ENCODE results near the gene PCDH9. TPM values are rescaled to one million over a fixed set of nuclear protein-coding genes. Genes with fewer than 3 reads are reported as not detected.

The PCDH9 gene
- total and polyA plus RNA-seq, 2 experiments from 2014 or later, result 0.31 to 0.52 TPM

- Mint-ChIP-seq H3K4me3 (no peak overlapping the region), H3K27me3 (ENCODE audit: insufficient read depth, low read depth, poor library complexity) (peaks cover 4% of the 10 kb centered on the region), H3K4me1 (no peaks in the 10 kb centered on the region; the same call in 2 of the 3 replicates), H3K36me3 (ENCODE audit: low read depth) (no peaks in the 10 kb centered on the region), H3K9me3 (no peaks in the 10 kb centered on the region), H3K27ac (no peak overlapping the region)
- H3K27ac ChIP-seq (ENCODE audit: low read depth), result no peak overlapping the region
- no peaks in the 10 kb centered on the region for H3F3A ChIP-seq (replicated peaks; ENCODE audit: low read depth)
- no peaks in the 10 kb centered on the region for H3K36me3 ChIP-seq (ENCODE audit: insufficient read depth)
- no peaks in the 10 kb centered on the region for H4K20me1 ChIP-seq (replicated peaks; ENCODE audit: insufficient read depth)
- H3K79me2 ChIP-seq (replicated peaks; ENCODE audit: insufficient read depth), result no peaks in the 10 kb centered on the region
- H3K4me1 ChIP-seq (ENCODE audit: insufficient read depth), result no peaks in the 10 kb centered on the region
- TF ChIP-seq, protein P1, sequence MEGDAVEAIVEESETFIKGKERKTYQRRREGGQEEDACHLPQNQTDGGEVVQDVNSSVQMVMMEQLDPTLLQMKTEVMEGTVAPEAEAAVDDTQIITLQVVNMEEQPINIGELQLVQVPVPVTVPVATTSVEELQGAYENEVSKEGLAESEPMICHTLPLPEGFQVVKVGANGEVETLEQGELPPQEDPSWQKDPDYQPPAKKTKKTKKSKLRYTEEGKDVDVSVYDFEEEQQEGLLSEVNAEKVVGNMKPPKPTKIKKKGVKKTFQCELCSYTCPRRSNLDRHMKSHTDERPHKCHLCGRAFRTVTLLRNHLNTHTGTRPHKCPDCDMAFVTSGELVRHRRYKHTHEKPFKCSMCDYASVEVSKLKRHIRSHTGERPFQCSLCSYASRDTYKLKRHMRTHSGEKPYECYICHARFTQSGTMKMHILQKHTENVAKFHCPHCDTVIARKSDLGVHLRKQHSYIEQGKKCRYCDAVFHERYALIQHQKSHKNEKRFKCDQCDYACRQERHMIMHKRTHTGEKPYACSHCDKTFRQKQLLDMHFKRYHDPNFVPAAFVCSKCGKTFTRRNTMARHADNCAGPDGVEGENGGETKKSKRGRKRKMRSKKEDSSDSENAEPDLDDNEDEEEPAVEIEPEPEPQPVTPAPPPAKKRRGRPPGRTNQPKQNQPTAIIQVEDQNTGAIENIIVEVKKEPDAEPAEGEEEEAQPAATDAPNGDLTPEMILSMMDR (conservative IDR thresholded peaks at IDR 0.05; ENCODE audit: low read depth in 2 of 2), result no peak
- TF ChIP-seq, protein P2, sequence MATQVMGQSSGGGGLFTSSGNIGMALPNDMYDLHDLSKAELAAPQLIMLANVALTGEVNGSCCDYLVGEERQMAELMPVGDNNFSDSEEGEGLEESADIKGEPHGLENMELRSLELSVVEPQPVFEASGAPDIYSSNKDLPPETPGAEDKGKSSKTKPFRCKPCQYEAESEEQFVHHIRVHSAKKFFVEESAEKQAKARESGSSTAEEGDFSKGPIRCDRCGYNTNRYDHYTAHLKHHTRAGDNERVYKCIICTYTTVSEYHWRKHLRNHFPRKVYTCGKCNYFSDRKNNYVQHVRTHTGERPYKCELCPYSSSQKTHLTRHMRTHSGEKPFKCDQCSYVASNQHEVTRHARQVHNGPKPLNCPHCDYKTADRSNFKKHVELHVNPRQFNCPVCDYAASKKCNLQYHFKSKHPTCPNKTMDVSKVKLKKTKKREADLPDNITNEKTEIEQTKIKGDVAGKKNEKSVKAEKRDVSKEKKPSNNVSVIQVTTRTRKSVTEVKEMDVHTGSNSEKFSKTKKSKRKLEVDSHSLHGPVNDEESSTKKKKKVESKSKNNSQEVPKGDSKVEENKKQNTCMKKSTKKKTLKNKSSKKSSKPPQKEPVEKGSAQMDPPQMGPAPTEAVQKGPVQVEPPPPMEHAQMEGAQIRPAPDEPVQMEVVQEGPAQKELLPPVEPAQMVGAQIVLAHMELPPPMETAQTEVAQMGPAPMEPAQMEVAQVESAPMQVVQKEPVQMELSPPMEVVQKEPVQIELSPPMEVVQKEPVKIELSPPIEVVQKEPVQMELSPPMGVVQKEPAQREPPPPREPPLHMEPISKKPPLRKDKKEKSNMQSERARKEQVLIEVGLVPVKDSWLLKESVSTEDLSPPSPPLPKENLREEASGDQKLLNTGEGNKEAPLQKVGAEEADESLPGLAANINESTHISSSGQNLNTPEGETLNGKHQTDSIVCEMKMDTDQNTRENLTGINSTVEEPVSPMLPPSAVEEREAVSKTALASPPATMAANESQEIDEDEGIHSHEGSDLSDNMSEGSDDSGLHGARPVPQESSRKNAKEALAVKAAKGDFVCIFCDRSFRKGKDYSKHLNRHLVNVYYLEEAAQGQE (IDR thresholded peaks at IDR 0.05; ENCODE audit: unreplicated experiment), result no peak
- TF ChIP-seq CREB1 (CRISPR knock-in tag; IDR thresholded peaks at IDR 0.05; ENCODE audit: low read depth), result no peak
- TF ChIP-seq, protein P3, sequence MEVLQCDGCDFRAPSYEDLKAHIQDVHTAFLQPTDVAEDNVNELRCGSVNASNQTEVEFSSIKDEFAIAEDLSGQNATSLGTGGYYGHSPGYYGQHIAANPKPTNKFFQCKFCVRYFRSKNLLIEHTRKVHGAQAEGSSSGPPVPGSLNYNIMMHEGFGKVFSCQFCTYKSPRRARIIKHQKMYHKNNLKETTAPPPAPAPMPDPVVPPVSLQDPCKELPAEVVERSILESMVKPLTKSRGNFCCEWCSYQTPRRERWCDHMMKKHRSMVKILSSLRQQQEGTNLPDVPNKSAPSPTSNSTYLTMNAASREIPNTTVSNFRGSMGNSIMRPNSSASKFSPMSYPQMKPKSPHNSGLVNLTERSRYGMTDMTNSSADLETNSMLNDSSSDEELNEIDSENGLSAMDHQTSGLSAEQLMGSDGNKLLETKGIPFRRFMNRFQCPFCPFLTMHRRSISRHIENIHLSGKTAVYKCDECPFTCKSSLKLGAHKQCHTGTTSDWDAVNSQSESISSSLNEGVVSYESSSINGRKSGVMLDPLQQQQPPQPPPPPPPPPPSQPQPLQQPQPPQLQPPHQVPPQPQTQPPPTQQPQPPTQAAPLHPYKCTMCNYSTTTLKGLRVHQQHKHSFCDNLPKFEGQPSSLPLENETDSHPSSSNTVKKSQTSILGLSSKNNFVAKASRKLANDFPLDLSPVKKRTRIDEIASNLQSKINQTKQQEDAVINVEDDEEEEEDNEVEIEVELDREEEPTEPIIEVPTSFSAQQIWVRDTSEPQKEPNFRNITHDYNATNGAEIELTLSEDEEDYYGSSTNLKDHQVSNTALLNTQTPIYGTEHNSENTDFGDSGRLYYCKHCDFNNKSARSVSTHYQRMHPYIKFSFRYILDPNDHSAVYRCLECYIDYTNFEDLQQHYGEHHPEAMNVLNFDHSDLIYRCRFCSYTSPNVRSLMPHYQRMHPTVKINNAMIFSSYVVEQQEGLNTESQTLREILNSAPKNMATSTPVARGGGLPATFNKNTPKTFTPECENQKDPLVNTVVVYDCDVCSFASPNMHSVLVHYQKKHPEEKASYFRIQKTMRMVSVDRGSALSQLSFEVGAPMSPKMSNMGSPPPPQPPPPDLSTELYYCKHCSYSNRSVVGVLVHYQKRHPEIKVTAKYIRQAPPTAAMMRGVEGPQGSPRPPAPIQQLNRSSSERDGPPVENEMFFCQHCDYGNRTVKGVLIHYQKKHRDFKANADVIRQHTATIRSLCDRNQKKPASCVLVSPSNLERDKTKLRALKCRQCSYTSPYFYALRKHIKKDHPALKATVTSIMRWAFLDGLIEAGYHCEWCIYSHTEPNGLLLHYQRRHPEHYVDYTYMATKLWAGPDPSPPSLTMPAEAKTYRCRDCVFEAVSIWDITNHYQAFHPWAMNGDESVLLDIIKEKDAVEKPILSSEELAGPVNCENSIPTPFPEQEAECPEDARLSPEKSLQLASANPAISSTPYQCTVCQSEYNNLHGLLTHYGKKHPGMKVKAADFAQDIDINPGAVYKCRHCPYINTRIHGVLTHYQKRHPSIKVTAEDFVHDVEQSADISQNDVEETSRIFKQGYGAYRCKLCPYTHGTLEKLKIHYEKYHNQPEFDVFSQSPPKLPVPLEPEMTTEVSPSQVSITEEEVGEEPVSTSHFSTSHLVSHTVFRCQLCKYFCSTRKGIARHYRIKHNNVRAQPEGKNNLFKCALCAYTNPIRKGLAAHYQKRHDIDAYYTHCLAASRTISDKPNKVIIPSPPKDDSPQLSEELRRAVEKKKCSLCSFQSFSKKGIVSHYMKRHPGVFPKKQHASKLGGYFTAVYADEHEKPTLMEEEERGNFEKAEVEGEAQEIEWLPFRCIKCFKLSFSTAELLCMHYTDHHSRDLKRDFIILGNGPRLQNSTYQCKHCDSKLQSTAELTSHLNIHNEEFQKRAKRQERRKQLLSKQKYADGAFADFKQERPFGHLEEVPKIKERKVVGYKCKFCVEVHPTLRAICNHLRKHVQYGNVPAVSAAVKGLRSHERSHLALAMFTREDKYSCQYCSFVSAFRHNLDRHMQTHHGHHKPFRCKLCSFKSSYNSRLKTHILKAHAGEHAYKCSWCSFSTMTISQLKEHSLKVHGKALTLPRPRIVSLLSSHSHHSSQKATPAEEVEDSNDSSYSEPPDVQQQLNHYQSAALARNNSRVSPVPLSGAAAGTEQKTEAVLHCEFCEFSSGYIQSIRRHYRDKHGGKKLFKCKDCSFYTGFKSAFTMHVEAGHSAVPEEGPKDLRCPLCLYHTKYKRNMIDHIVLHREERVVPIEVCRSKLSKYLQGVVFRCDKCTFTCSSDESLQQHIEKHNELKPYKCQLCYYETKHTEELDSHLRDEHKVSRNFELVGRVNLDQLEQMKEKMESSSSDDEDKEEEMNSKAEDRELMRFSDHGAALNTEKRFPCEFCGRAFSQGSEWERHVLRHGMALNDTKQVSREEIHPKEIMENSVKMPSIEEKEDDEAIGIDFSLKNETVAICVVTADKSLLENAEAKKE (CRISPR knock-in tag; IDR thresholded peaks at IDR 0.05), result no peak
- no peak for TF ChIP-seq EZH2phosphoT487 (IDR thresholded peaks at IDR 0.05; ENCODE audit: unreplicated experiment)
- no peak for TF ChIP-seq JUNB (IDR thresholded peaks at IDR 0.05; ENCODE audit: unreplicated experiment)
- no peak for TF ChIP-seq NANOG (IDR thresholded peaks at IDR 0.05; ENCODE audit: borderline replicate concordance)
- no peak for TF ChIP-seq STAT1 (IDR thresholded peaks at IDR 0.05; ENCODE audit: unreplicated experiment)
- no peak for TF ChIP-seq ETS1 (IDR thresholded peaks at IDR 0.05)
- TF ChIP-seq EZH2 (IDR thresholded peaks at IDR 0.05; ENCODE audit: low read depth, unreplicated experiment), result no peak
- TF ChIP-seq POLR2AphosphoS5 (IDR thresholded peaks at IDR 0.05; ENCODE audit: low read depth), result no peak
- no peak for TF ChIP-seq ZNF114 (CRISPR knock-in tag; IDR thresholded peaks at IDR 0.05)
- TF ChIP-seq ZNF331 (CRISPR knock-in tag; IDR thresholded peaks at IDR 0.05; ENCODE audit: low read depth), result no peak
- DNase-seq (ENCODE audit: low spot score), result no peak
- no peak overlapping the region for H2AFZ ChIP-seq
- H3K9me2 ChIP-seq (ENCODE audit: insufficient read depth), result peaks cover 6% of the 10 kb centered on the region; the same call in 1 of the 2 replicates
- no peaks in the 10 kb centered on the region for H3K27me3 ChIP-seq (ENCODE audit: insufficient read depth)
- no peak overlapping the region for H3K4me3 ChIP-seq
- no peak overlapping the region for H3K4me2 ChIP-seq
- ATAC-seq, result no peak
Observed at GRCh38 chr13:66266348-66266747, 963.8 kb downstream of the PCDH9 start.

Data from GM23338 (cell line).